ENCODE results near the gene RNASEH2C.
"Not testable (repeated sequence)": the region's sequence is repeated elsewhere in the genome, so short reads cannot be mapped to it uniquely, and the experiment has no call there.

The RNASEH2C gene

DNA sequence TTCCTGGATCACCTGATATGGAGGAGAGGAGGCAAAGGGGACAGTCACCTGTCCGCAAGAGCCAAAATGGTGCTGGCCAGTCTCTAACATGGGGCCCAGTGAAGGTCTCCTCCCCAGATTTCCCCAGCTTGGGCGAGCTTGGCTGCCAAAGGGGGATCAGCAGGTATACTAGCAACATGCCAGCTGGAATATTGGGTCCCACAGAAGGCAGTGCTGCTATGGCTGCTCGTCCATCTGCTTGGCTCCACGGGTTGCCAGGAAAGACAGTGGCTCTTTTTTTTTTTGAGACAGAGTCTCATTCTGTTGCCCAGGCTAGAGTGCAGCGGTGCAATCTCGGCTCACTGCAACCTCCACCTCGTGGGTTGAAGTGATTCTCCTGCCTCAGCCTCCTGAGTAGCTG is 21.3 kb downstream of the RNASEH2C start:
- TF ChIP-seq, protein P1, sequence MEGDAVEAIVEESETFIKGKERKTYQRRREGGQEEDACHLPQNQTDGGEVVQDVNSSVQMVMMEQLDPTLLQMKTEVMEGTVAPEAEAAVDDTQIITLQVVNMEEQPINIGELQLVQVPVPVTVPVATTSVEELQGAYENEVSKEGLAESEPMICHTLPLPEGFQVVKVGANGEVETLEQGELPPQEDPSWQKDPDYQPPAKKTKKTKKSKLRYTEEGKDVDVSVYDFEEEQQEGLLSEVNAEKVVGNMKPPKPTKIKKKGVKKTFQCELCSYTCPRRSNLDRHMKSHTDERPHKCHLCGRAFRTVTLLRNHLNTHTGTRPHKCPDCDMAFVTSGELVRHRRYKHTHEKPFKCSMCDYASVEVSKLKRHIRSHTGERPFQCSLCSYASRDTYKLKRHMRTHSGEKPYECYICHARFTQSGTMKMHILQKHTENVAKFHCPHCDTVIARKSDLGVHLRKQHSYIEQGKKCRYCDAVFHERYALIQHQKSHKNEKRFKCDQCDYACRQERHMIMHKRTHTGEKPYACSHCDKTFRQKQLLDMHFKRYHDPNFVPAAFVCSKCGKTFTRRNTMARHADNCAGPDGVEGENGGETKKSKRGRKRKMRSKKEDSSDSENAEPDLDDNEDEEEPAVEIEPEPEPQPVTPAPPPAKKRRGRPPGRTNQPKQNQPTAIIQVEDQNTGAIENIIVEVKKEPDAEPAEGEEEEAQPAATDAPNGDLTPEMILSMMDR (IDR thresholded peaks at IDR 0.05): no peak
- TF ChIP-seq ZFX (IDR thresholded peaks at IDR 0.05; ENCODE audit: borderline replicate concordance): no peak

DNA sequence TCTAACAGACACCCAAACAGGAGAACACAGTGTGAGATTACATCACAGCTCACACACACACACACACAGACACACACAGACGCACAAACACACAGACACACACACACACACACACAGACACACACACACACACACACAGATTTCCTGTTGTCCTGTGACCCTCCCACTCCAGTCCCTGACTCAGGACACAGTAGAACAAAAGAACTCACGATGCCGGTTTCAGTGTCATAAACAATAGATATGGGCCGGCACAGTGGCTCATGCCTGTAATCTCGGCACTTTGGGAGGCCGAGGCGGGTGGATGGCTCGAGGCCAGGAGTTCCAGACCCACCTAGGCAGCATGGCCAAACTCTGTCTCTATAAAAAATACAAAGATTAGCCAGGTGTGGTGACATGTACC is 22.4 kb downstream of the RNASEH2C start:
- TF ChIP-seq, protein P1 (IDR thresholded peaks at IDR 0.05): no peak
- TF ChIP-seq ZFX (IDR thresholded peaks at IDR 0.05; ENCODE audit: borderline replicate concordance): no peak
- no peak overlapping the region for H3K27ac ChIP-seq

More for the DNA sequence above, 21.3 kb downstream of the RNASEH2C start:
- H3K27ac ChIP-seq: no peak overlapping the region

DNA sequence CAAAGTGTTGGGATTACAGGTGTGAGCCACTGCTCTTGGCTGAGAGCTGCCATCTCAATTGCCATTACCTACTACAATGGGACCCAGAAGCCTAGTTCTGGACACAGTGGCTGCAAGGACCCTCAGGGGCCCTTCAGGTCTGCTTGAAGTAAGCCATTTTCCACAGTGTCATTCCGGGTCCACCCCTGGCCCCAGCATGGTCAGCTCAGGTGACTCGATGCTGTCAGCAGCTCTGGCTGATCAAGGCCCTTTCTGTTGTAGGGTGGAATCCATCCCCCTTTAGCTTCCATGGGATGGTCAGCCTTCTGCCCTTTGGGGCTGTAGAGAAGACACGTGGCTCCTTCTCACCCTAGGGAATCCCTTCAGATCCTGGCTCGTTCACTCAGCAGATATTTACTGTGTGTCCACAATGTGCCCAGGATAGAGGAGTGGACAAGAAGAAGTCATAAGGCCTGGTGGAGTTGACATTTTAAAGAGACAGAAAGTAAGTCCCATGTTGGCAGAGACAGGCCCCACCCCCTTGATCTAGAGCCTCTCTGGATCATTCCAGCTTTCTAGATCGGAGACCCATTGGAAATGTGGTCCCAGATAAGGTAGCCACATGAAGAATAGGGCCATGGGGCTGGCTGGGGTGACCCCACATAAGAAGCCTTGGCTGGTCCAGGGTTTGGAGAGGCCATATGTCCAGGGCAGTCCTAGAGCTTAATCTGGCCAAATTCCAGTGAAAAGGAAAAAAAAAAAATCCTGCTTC is 23.6 kb downstream of the RNASEH2C start:
- H3K27ac ChIP-seq: no peak overlapping the region

DNA sequence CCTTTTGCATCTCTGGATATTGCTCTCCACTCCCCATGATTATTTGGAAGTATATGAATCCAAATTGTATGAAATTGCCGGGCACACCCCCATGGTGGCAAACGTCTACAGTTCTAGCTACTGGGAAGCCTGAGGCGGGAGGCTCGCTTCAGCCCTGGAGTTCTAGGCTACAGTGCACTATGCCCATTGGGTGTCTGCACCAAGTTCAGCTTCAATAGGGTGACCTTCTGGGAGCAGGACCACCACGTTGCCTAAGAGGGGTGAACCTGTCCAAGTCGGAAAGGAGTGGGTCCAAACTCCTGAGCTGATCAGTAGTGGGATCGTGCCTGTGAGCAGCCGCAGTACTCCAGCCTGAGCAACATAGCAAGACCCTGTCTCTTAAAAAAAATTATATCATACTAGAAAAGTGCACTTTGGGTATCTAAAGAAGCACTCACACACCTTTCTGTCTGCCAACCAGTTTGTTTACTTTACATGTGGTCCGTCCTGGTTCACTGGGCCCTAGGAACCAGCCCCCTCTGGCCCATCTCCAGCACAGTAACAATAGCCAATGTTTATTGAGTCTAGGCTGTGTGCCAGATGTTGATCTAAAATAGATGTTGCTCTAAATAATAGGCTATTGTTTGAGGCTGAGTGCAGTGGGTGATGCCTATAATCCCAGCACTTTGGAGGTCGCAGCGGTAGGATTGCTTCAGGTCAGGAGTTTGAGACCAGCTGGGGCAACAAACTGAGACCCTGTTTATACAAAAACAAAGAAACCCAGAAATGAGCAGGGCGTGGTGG is 24.9 kb downstream of the RNASEH2C start:
- H3K27ac ChIP-seq: peak overlapping the region; percentile 53
- TF ChIP-seq, protein P1 (IDR thresholded peaks at IDR 0.05): no peak
- no peak for TF ChIP-seq ZFX (IDR thresholded peaks at IDR 0.05; ENCODE audit: borderline replicate concordance)

More for the DNA sequence above, 23.6 kb downstream of the RNASEH2C start:
- TF ChIP-seq, protein P1 (IDR thresholded peaks at IDR 0.05): no peak
- TF ChIP-seq ZFX (IDR thresholded peaks at IDR 0.05; ENCODE audit: borderline replicate concordance): no peak

DNA sequence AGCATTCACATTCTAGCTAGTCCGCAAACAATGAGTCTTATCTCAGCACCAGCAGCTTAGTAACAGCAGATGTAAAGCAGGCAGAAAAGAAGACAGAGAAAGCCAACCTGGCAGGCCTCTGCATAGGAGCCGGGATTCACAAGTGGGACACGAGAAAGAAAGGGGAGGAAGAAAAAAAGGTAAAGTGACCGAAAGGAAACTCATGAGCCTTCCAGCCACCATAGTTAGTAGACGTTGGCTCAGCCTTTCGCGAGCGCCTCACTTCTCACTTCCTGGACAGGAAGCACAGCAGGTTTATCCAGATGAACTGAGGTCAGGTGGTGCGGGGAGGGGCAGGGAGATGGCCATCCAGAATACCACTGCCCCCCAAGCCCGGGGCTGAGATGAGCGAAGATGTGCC is 28.2 kb downstream of the RNASEH2C start:
- no peak for TF ChIP-seq ZFX (IDR thresholded peaks at IDR 0.05; ENCODE audit: borderline replicate concordance)
- H3K27ac ChIP-seq: no peak overlapping the region

DNA sequence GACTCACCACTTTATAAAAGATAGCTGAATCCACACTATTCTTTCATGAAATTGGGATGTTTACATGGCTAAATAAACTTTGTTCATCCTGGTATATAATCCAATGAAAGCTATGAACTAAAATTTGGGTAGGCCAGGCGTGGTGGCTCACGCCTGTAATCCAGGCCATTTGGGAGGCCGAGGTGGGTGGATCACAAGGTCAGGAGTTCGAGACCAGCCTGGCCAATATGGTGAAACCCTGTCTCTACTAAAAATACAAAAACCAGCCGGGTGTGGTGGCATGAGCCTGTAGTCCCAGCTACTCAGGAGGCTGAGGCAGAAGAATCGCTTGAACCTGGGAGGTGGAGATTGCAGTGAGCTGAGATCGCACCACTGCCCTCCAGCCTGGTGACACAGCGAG is 28.8 kb downstream of the RNASEH2C start:
- H3K27ac ChIP-seq: not testable (repeated sequence)

DNA sequence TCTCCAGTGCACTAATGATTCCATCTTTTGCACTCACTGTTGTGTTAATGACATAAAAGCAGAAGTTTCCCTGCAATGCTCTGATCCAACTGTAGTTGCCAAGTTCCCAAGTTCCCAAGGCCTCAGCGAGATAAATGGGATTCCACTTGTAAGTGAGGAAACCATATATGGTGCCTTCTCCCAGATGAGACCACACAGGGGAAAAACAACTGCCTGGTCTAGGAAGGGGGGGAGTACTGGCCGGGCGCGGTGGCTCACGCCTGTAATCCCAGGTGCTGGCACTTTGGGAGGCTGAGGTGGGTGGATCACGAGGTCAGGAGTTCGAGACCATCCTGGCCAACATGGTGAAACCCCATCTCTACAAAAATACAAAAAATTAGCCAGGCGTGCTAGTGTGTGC is 34.6 kb downstream of the RNASEH2C start:
- H3K27ac ChIP-seq: no peak overlapping the region
- no peak for TF ChIP-seq ZFX (IDR thresholded peaks at IDR 0.05; ENCODE audit: borderline replicate concordance)
- TF ChIP-seq, protein P1 (IDR thresholded peaks at IDR 0.05): no peak

DNA sequence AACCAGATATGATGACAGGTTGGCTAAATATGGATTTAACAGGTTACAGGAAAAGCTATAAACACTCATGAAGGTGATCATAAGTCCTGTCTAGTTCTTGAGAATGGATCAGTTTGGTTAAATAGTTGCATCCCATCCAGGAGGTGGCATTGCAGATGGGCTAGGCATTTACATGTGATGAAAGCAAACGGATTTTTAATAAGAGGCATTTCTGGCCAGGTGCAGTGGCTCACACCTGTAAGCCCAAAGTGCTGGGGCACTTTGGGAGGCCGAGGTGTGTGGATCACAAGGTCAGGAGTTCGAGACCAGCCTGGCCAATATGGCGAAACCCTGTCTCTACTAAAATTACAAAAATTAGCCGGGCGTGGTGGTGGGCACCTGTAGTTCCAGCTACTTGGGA is 37.1 kb downstream of the RNASEH2C start:
- H3K27ac ChIP-seq: not testable (repeated sequence)
